GM23338 (cell line): ENCODE results near the gene SMURF2.

Source experiments
- EZH2 ChIP-seq: fragments of 200-600 bp; sonication (generic); IDR thresholded peaks from one replicate; pipeline ENCODE4 v1.8.0; 2017; ENCODE audit warnings: antibody characterized with exemption, mild to moderate bottlenecking, low read depth; ENCODE audit not compliant: unreplicated experiment
- POLR2AphosphoS5 ChIP-seq: IDR thresholded peaks from 2 replicates; pipeline ENCODE4 v1.6.1; 2016; ENCODE audit warnings: antibody characterized with exemption, low read depth
- TF ChIP-seq, protein P1 (sequence below): IDR thresholded peaks from one replicate; pipeline ENCODE4 v1.6.1; 2018; ENCODE audit warnings: antibody characterized with exemption; ENCODE audit not compliant: unreplicated experiment
- TF ChIP-seq, protein P2 (sequence below), 2 experiments: fragments of 200-600 bp in 1 of 2; sonication (generic) in 1 of 2; conservative IDR thresholded peaks; 2 replicates each; pipeline versions ENCODE4 v1.5.1 to v1.6.1; 2016 to 2017; ENCODE audit warnings: antibody characterized with exemption in 2 of 2, low read depth in 2 of 2, mild to moderate bottlenecking in 2 of 2, moderate library complexity in 1 of 2

DNA sequence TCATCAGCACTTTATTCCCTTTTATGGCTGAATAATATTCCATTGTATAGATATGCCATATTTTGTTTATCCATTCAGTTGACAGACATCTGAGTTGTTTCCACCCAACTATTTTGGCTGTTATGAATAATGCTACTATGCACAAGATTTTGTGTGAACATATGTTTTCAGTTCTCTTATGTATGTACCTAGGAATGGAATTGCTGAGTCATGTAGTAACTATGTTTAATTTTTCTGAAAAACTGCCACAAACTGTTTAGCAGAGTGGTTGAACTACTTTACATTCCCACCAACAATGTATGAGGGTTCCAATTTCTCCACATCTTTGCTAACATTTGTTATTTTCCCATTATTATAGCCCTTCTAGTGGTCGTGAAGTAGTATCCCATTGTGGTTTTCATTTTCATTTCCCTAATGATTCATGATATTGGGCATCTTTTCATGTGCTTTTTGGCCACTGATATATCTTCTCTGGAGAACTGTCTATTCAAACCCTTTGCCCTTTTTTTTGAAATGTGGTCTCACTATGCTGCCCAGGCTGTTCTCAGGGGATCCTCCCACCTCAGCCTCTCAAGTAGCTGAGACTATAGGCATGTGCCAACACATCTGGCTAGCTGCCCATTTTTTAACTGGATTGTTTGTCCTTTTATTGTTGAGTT, 26.3 kb downstream of the SMURF2 start:
- TF ChIP-seq, protein P1, sequence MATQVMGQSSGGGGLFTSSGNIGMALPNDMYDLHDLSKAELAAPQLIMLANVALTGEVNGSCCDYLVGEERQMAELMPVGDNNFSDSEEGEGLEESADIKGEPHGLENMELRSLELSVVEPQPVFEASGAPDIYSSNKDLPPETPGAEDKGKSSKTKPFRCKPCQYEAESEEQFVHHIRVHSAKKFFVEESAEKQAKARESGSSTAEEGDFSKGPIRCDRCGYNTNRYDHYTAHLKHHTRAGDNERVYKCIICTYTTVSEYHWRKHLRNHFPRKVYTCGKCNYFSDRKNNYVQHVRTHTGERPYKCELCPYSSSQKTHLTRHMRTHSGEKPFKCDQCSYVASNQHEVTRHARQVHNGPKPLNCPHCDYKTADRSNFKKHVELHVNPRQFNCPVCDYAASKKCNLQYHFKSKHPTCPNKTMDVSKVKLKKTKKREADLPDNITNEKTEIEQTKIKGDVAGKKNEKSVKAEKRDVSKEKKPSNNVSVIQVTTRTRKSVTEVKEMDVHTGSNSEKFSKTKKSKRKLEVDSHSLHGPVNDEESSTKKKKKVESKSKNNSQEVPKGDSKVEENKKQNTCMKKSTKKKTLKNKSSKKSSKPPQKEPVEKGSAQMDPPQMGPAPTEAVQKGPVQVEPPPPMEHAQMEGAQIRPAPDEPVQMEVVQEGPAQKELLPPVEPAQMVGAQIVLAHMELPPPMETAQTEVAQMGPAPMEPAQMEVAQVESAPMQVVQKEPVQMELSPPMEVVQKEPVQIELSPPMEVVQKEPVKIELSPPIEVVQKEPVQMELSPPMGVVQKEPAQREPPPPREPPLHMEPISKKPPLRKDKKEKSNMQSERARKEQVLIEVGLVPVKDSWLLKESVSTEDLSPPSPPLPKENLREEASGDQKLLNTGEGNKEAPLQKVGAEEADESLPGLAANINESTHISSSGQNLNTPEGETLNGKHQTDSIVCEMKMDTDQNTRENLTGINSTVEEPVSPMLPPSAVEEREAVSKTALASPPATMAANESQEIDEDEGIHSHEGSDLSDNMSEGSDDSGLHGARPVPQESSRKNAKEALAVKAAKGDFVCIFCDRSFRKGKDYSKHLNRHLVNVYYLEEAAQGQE: no peak
- TF ChIP-seq, protein P2, sequence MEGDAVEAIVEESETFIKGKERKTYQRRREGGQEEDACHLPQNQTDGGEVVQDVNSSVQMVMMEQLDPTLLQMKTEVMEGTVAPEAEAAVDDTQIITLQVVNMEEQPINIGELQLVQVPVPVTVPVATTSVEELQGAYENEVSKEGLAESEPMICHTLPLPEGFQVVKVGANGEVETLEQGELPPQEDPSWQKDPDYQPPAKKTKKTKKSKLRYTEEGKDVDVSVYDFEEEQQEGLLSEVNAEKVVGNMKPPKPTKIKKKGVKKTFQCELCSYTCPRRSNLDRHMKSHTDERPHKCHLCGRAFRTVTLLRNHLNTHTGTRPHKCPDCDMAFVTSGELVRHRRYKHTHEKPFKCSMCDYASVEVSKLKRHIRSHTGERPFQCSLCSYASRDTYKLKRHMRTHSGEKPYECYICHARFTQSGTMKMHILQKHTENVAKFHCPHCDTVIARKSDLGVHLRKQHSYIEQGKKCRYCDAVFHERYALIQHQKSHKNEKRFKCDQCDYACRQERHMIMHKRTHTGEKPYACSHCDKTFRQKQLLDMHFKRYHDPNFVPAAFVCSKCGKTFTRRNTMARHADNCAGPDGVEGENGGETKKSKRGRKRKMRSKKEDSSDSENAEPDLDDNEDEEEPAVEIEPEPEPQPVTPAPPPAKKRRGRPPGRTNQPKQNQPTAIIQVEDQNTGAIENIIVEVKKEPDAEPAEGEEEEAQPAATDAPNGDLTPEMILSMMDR (conservative IDR thresholded peaks at IDR 0.05; ENCODE audit: low read depth in 2 of 2): no peak
- no peak for TF ChIP-seq EZH2
- TF ChIP-seq POLR2AphosphoS5: no peak
